HepG2 (cell line): ENCODE results near the gene HMGN1. TPM values are rescaled to one million over a fixed set of nuclear protein-coding genes. Genes with fewer than 3 reads are reported as not detected.

Experiments used
- AGO1 ChIP-seq: fragments of 200-400 bp; formaldehyde crosslinking; IDR thresholded peaks from 2 replicates; pipeline ENCODE4 v1.6.1; 2017; ENCODE audit warnings: mild to moderate bottlenecking, low read depth, low read length, moderate library complexity; ENCODE audit not compliant: poor library complexity, severe bottlenecking
- FOXP1 ChIP-seq, 2 experiments: fragments of 450-650 bp in 1 of 2; IDR thresholded peaks; 2 replicates each; pipeline ENCODE4 v1.6.1; 2017 to 2018; ENCODE audit warnings: antibody characterized with exemption in 1 of 2
- GATAD1 ChIP-seq: IDR thresholded peaks from 2 replicates; pipeline ENCODE4 v1.6.1; 2016; ENCODE audit warnings: missing genetic modification reagents, missing compliant biosample characterization
- HNRNPH1 ChIP-seq: fragments of 200-400 bp; formaldehyde crosslinking; optimal IDR thresholded peaks from 2 replicates; pipeline ENCODE3; 2017; ENCODE audit warnings: mild to moderate bottlenecking, low read depth, low read length
- JUND ChIP-seq: sonication (generic); formaldehyde crosslinking; IDR thresholded peaks from 2 replicates; pipeline ENCODE4 v1.8.0; 2022; ENCODE audit warnings: mild to moderate bottlenecking, missing genetic modification reagents
- KDM5B ChIP-seq: sonication (generic); formaldehyde crosslinking; IDR thresholded peaks from 2 replicates; pipeline ENCODE4 v1.4.0; 2020; ENCODE audit warnings: missing genetic modification reagents, mild to moderate bottlenecking, borderline replicate concordance
- KLF11 ChIP-seq: IDR thresholded peaks from 2 replicates; pipeline ENCODE4 v1.6.1; 2016; ENCODE audit warnings: missing compliant biosample characterization
- MYNN ChIP-seq: sonication (generic); formaldehyde crosslinking; IDR thresholded peaks from 2 replicates; pipeline ENCODE4 v1.4.0; 2020; ENCODE audit warnings: mild to moderate bottlenecking, low read depth, missing genetic modification reagents
- NFIC ChIP-seq: IDR thresholded peaks from 2 replicates; pipeline ENCODE4 v1.6.1; 2012; ENCODE audit warnings: mild to moderate bottlenecking, low read length, inconsistent platforms
- NR2F1 ChIP-seq, 2 experiments: fragments of 450-650 bp in 1 of 2; formaldehyde crosslinking in 1 of 2; IDR thresholded peaks; 2 replicates each; pipeline versions ENCODE4 v1.5.0 to v1.6.1; 2016 to 2020; ENCODE audit warnings: mild to moderate bottlenecking in 1 of 2, missing compliant biosample characterization in 1 of 2, missing genetic modification reagents in 1 of 2, moderate library complexity in 1 of 2
- NR2F6 ChIP-seq, 2 experiments: IDR thresholded peaks; 2 replicates each; pipeline ENCODE4 v1.6.1; 2016; ENCODE audit warnings: antibody characterized with exemption in 1 of 2, mild to moderate bottlenecking in 1 of 2
- PHF5A ChIP-seq: IDR thresholded peaks from one replicate; pipeline ENCODE4 v1.6.1; 2018; ENCODE audit warnings: low read depth, missing genetic modification reagents; ENCODE audit not compliant: unreplicated experiment
- SP1 ChIP-seq, 2 experiments: fragments of 450-650 bp in 1 of 2; sonication (generic) in 1 of 2; formaldehyde crosslinking in 1 of 2; IDR thresholded peaks; 2 replicates each; pipeline versions ENCODE4 v1.4.0 to v1.6.1; 2016 to 2020; ENCODE audit warnings: missing genetic modification reagents in 1 of 2
- SRSF4 ChIP-seq: fragments of 200-400 bp; formaldehyde crosslinking; IDR thresholded peaks from one replicate; pipeline ENCODE4 v1.6.1; 2018; ENCODE audit warnings: mild to moderate bottlenecking, low read depth, low read length, moderate library complexity; ENCODE audit not compliant: poor library complexity, severe bottlenecking
- TBX3 ChIP-seq: fragments of 450-650 bp; IDR thresholded peaks from 2 replicates; pipeline ENCODE4 v1.6.1; 2017; ENCODE audit warnings: antibody characterized with exemption, mild to moderate bottlenecking, inconsistent platforms, borderline replicate concordance
- TEAD2 ChIP-seq: sonication (generic); formaldehyde crosslinking; IDR thresholded peaks from 2 replicates; pipeline ENCODE4 v1.9.0; 2021; ENCODE audit warnings: missing genetic modification reagents
- ZFP1 ChIP-seq: IDR thresholded peaks from 2 replicates; pipeline ENCODE4 v1.6.1; 2016
- ZNF160 ChIP-seq: sonication (generic); formaldehyde crosslinking; IDR thresholded peaks from 2 replicates; pipeline ENCODE4 v1.8.0; 2022; ENCODE audit warnings: mild to moderate bottlenecking, inconsistent platforms, missing genetic modification reagents
- ZNF256 ChIP-seq: sonication (generic); formaldehyde crosslinking; conservative IDR thresholded peaks from 2 replicates; pipeline ENCODE4 v1.4.0; 2020; ENCODE audit warnings: missing genetic modification reagents
- ZNF337 ChIP-seq: sonication (generic); formaldehyde crosslinking; IDR thresholded peaks from 2 replicates; pipeline ENCODE4 v1.5.1; 2020; ENCODE audit warnings: missing genetic modification reagents, low read depth, mild to moderate bottlenecking, borderline replicate concordance
- ZNF430 ChIP-seq: sonication (generic); formaldehyde crosslinking; IDR thresholded peaks from 2 replicates; pipeline ENCODE4 v1.9.0; 2021; ENCODE audit warnings: mild to moderate bottlenecking, missing genetic modification reagents
- ZNF431 ChIP-seq: sonication (generic); formaldehyde crosslinking; IDR thresholded peaks from 2 replicates; pipeline ENCODE4 v1.9.0; 2022; ENCODE audit warnings: missing genetic modification reagents, low read depth, mild to moderate bottlenecking, borderline replicate concordance
- ZNF569 ChIP-seq: sonication (generic); formaldehyde crosslinking; IDR thresholded peaks from 2 replicates; pipeline ENCODE4 v1.5.0; 2020; ENCODE audit warnings: mild to moderate bottlenecking, missing genetic modification reagents, moderate library complexity, borderline replicate concordance
- ZNF572 ChIP-seq: sonication (generic); formaldehyde crosslinking; IDR thresholded peaks from 2 replicates; pipeline ENCODE4 v1.5.1; 2020; ENCODE audit warnings: mild to moderate bottlenecking, missing genetic modification reagents
- ZNF776 ChIP-seq: sonication (generic); formaldehyde crosslinking; IDR thresholded peaks from 2 replicates; pipeline ENCODE4 v1.4.0; 2020; ENCODE audit warnings: mild to moderate bottlenecking, missing genetic modification reagents
- ZNF784 ChIP-seq: sonication (generic); formaldehyde crosslinking; IDR thresholded peaks from 2 replicates; pipeline ENCODE4 v1.5.1; 2020; ENCODE audit warnings: missing genetic modification reagents, mild to moderate bottlenecking, borderline replicate concordance
- ZNF788 ChIP-seq: sonication (generic); formaldehyde crosslinking; IDR thresholded peaks from 2 replicates; pipeline ENCODE4 v1.5.0; 2020; ENCODE audit warnings: mild to moderate bottlenecking, missing genetic modification reagents, borderline replicate concordance
- ZNF800 ChIP-seq: sonication (generic); formaldehyde crosslinking; IDR thresholded peaks from 2 replicates; pipeline ENCODE4 v1.4.0; 2020; ENCODE audit warnings: missing genetic modification reagents
- polyA plus RNA-seq, 8 experiments: library from polyadenylated mRNA; depleted of rRNA in 3 of 8; stranded (reverse) in 7 of 8; unstranded in 1 of 8; fragments of >200 nt; fragmentation: Illumina TruSeq in 4 of 8; extraction: Trizol in 4 of 8; gene quantifications; 2 replicates each; pipeline versions ENCODE4 v1.2.1 to v1.2.3, GENCODE V29; 2011 to 2016; ENCODE audit warnings: low read depth in 4 of 8, missing spikeins in 1 of 8, mixed read lengths in 1 of 8; ENCODE audit not compliant: insufficient read depth in 1 of 8
- total RNA-seq, 5 experiments: library from RNA; depleted of rRNA; stranded (reverse); fragments of >200 nt; fragmentation: Illumina TruSeq; extraction: Trizol; gene quantifications; 2 replicates each; pipeline ENCODE4 v1.2.3, GENCODE V29; 2016; ENCODE audit warnings: low read depth in 1 of 5

The HMGN1 gene
- total and polyA plus RNA-seq, 2 of the 13 experiments (the other 11 are each of a cell fraction or from before 2014, with no cell fraction given): 104 to 286 TPM

- TF ChIP-seq ZNF800 (CRISPR knock-in tag) (no peak), ZNF337 (CRISPR knock-in tag) (no peak), ZNF784 (CRISPR knock-in tag) (peak; percentile 62; the same call in 1 of the 2 replicates), TEAD2 (CRISPR knock-in tag) (no peak), ZNF776 (CRISPR knock-in tag) (no peak), NR2F6 (IDR thresholded peaks at IDR 0.05) (no peak), NR2F6 (CRISPR knock-in tag; IDR thresholded peaks at IDR 0.05) (0 out of 2 replicates have a peak, but pooled peaks have one; percentile 20), ZNF256 (CRISPR knock-in tag) (no peak), FOXP1 (IDR thresholded peaks at IDR 0.05) (no peak), FOXP1 (CRISPR knock-in tag; IDR thresholded peaks at IDR 0.05) (no peak), AGO1 (no peak), HNRNPH1 (no peak), MYNN (CRISPR knock-in tag) (no peak), NR2F1 (CRISPR knock-in tag; IDR thresholded peaks at IDR 0.05) (no peak), ZNF788 (CRISPR knock-in tag) (0 out of 2 replicates have a peak, but pooled peaks have one; percentile 28), ZFP1 (no peak), JUND (no peak), PHF5A (CRISPR knock-in tag) (no peak), ZNF569 (no peak), TBX3 (no peak), KDM5B (CRISPR knock-in tag) (peak; percentile 59; the same call in 1 of the 2 replicates), SRSF4 (no peak), GATAD1 (peak; percentile 68; the same call in 1 of the 2 replicates), ZNF430 (CRISPR knock-in tag) (no peak; the same call in 1 of the 2 replicates), SP1 (IDR thresholded peaks at IDR 0.05) (no peak), SP1 (CRISPR knock-in tag; IDR thresholded peaks at IDR 0.05) (no peak), ZNF431 (no peak), ZNF160 (no peak), ZNF572 (no peak), KLF11 (CRISPR knock-in tag) (no peak), NFIC (no peak)
Observed at GRCh38 chr21:39379986-39380891, 31.4 kb upstream of the HMGN1 start (continued).
